Breast epithelium (tissue), 4 donors: ENCODE measurements around the gene KAT7. TPM values are rescaled to one million over a fixed set of nuclear protein-coding genes. Genes with fewer than 3 reads are reported as not detected.
A peak's percentile ranks its signal among the peaks of the same experiment; 100 is the strongest.

ENCODE experiments used
- DNase-seq, 2 donors: peaks; one replicate each; pipeline ENCODE4 v3.0.0-alpha.2; 2019; ENCODE audit warnings: low spot score in 2 of 2
- H3K27ac ChIP-seq, 2 donors: fragments of 200-600 bp; sonication (generic) in 1 of 2; one replicate each; pipeline ENCODE4 v1.5.1; 2016 to 2019; ENCODE audit warnings: mild to moderate bottlenecking in 1 of 2
- H3K27me3 ChIP-seq, 2 donors: fragments of 200-600 bp; sonication (generic) in 1 of 2; one replicate each; pipeline versions ENCODE4 v1.5.1 to v1.6.0; 2017 to 2019; ENCODE audit warnings: control low read depth in 1 of 2, mild to moderate bottlenecking in 1 of 2
- H3K36me3 ChIP-seq: fragments of 200-600 bp; one replicate; pipeline ENCODE4 v1.5.1; 2019
- H3K4me1 ChIP-seq, 2 donors: fragments of 200-600 bp; sonication (generic); one replicate each; pipeline ENCODE4 v1.5.1; 2016 to 2019; ENCODE audit warnings: control low read depth in 1 of 2
- H3K4me3 ChIP-seq, 3 donors: fragments of 200-600 bp; sonication (generic); 1 replicate in 2 of 3; 2 replicates in 1 of 3; pipeline ENCODE4 v1.5.1; 2016 to 2019; ENCODE audit warnings: mild to moderate bottlenecking in 3 of 3, moderate library complexity in 2 of 3
- H3K9me3 ChIP-seq, 2 donors: fragments of 200-600 bp; sonication (generic) in 1 of 2; one replicate each; pipeline ENCODE4 v1.5.1; 2016 to 2019; ENCODE audit warnings: control low read depth in 1 of 2
- CTCF ChIP-seq, 3 donors: fragments of 450-650 bp; IDR thresholded peaks; one replicate each; pipeline ENCODE4 v1.5.1; 2016 to 2017; ENCODE audit warnings: antibody characterized with exemption in 3 of 3, mild to moderate bottlenecking in 3 of 3, moderate library complexity in 3 of 3
- POLR2A ChIP-seq: fragments of 450-650 bp; IDR thresholded peaks from one replicate; pipeline ENCODE4 v1.6.1; 2016; ENCODE audit warnings: antibody characterized with exemption, mild to moderate bottlenecking, moderate library complexity
- POLR2AphosphoS5 ChIP-seq, 3 donors: sonication (generic); formaldehyde crosslinking; IDR thresholded peaks; one replicate each; pipeline ENCODE4 v1.6.1; 2017; ENCODE audit warnings: antibody characterized with exemption in 3 of 3
- intact Hi-C: fragments of 100-400 bp; cut with DNase I; formaldehyde crosslinking; loops from one replicate; pipeline ENCODE4 v1.15.1; 2023; ENCODE audit warnings: low total_unique reads
- total RNA-seq, 3 donors: library from RNA; depleted of rRNA; stranded (reverse); fragments of >200 nt; gene quantifications; one replicate each; pipeline ENCODE4 v1.1.0, GENCODE V29; 2016

Gene KAT7
- total RNA-seq, 3 donors from 2014 or later: 37.6 to 57.4 (median 47.2) TPM

- no peak overlapping the region for H3K4me3 ChIP-seq
- no peaks in the 10 kb centered on the region for H3K36me3 ChIP-seq
- H3K27me3 ChIP-seq: no peaks in the 10 kb centered on the region
- no peaks in the 10 kb centered on the region for H3K9me3 ChIP-seq
- no peak overlapping the region for H3K27ac ChIP-seq
- H3K4me1 ChIP-seq: no peaks in the 10 kb centered on the region
- intact Hi-C loops: no loop called here
- DNase-seq: peak in 1 of 2 donors; percentile 41
- peak; percentile 65 to 93 (median 91) for TF ChIP-seq CTCF (IDR thresholded peaks at IDR 0.05)
- TF ChIP-seq POLR2A: no peak
- TF ChIP-seq POLR2AphosphoS5 (IDR thresholded peaks at IDR 0.05): no peak
These were observed 72.8 kb downstream of the KAT7 start for GRCh38 chr17:49861150-49861884.

- DNase-seq: no peak
- H3K36me3 ChIP-seq: no peaks in the 10 kb centered on the region
- H3K4me3 ChIP-seq: no peak overlapping the region
- no peaks in the 10 kb centered on the region for H3K27me3 ChIP-seq
- H3K9me3 ChIP-seq: no peaks in the 10 kb centered on the region
- H3K27ac ChIP-seq: no peak overlapping the region
- TF ChIP-seq POLR2AphosphoS5 (IDR thresholded peaks at IDR 0.05): no peak
- no peak for TF ChIP-seq CTCF (IDR thresholded peaks at IDR 0.05)
- intact Hi-C loops: loop anchor here (1.0 kb wide), 1 partner anchor 132 kb away; the partner anchor contains the start of gene DLX3
- no peaks in the 10 kb centered on the region for H3K4me1 ChIP-seq
These were observed 74.4 kb downstream of the KAT7 start for GRCh38 chr17:49862781-49863331.

- Histone ChIP-seq H3K9me3 (no peaks in the 10 kb centered on the region), H3K4me3 (no peak overlapping the region), H3K27me3 (no peaks in the 10 kb centered on the region), H3K4me1 (no peaks in the 10 kb centered on the region), H3K27ac (peak overlapping the region in 1 of 2 donors; percentile 12), H3K36me3 (no peaks in the 10 kb centered on the region)
- no peak for TF ChIP-seq POLR2A
- TF ChIP-seq CTCF (IDR thresholded peaks at IDR 0.05): no peak
- TF ChIP-seq POLR2AphosphoS5 (IDR thresholded peaks at IDR 0.05): no peak
- DNase-seq: no peak
- intact Hi-C loops: no loop called here
These were observed 77.5 kb downstream of the KAT7 start for GRCh38 chr17:49866019-49866380.

- no peaks in the 10 kb centered on the region for H3K36me3 ChIP-seq
- no peaks in the 10 kb centered on the region for H3K27me3 ChIP-seq
- no peak for DNase-seq
- H3K27ac ChIP-seq: no peak overlapping the region
- H3K4me3 ChIP-seq: no peak overlapping the region
- TF ChIP-seq CTCF (IDR thresholded peaks at IDR 0.05): no peak
- TF ChIP-seq POLR2A: no peak
- no peak for TF ChIP-seq POLR2AphosphoS5 (IDR thresholded peaks at IDR 0.05)
- H3K4me1 ChIP-seq: no peaks in the 10 kb centered on the region
- no peaks in the 10 kb centered on the region for H3K9me3 ChIP-seq
- intact Hi-C loops: no loop called here
These were observed 78.5 kb downstream of the KAT7 start for GRCh38 chr17:49866882-49867413.

GRCh38 chr17:49869038-49869374, 80.5 kb downstream of the KAT7 start:
- Histone ChIP-seq H3K27me3 (no peaks in the 10 kb centered on the region), H3K27ac (no peak overlapping the region), H3K36me3 (no peaks in the 10 kb centered on the region), H3K9me3 (no peaks in the 10 kb centered on the region), H3K4me3 (no peak overlapping the region), H3K4me1 (no peaks in the 10 kb centered on the region)
- intact Hi-C loops: no loop called here
- DNase-seq: no peak
- TF ChIP-seq POLR2A (no peak), POLR2AphosphoS5 (IDR thresholded peaks at IDR 0.05) (no peak), CTCF (IDR thresholded peaks at IDR 0.05) (no peak)
